ENCODE measurements around the gene STARD9. TPM values are rescaled to one million over a fixed set of nuclear protein-coding genes. Genes with fewer than 3 reads are reported as not detected.
A peak's percentile ranks its signal among the peaks of the same experiment; 100 is the strongest.

STARD9 gene
- total and polyA plus RNA-seq, 2 donors from 2014 or later = 1.1 to 7.2 TPM

DNA sequence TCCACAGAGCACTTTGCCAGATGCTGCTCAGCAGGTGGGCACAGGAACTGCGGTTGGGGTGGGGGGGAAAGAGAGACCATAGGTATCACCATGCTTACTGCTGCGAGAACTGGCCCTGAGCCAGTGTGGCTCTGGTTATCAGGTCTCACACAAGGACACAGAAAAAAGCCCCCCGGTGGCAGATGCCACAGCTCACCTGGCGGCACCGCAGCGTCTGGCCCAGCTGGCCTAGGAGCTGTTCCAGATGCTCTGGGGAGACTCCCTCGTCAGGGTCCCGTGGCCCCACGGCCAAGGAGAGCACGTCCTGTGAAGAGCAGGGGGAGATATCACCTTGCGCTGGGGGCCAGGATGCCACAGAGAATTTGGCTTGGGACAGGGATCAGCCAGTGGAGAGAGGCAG lies 150.7 kb downstream of the STARD9 start:
- no peak for DNase-seq
- Histone ChIP-seq H3K9me3 (ENCODE audit: control insufficient read depth in 2 of 3, insufficient read depth in 1 of 3, low read length in 3 of 3) (no peaks in the 10 kb centered on the region), H3K27ac (ENCODE audit: low read depth in 2 of 2, low read length in 2 of 2) (no peak overlapping the region), H3K4me1 (ENCODE audit: control insufficient read depth in 2 of 3, insufficient read depth in 2 of 3, low read depth in 1 of 3, low read length in 3 of 3) (no peaks in the 10 kb centered on the region), H3K36me3 (ENCODE audit: control insufficient read depth in 2 of 3, insufficient read depth in 3 of 3, low read length in 3 of 3) (peaks cover 2 to 49% (median 19%) of the 10 kb centered on the region in 3 donors), H3K9ac (ENCODE audit: low read length in 3 of 3) (no peak overlapping the region), H3K27me3 (ENCODE audit: control insufficient read depth, insufficient read depth, low read length) (no peaks in the 10 kb centered on the region), H3K4me3 (ENCODE audit: low read length in 3 of 3) (no peak overlapping the region)
- TF ChIP-seq, protein P1, sequence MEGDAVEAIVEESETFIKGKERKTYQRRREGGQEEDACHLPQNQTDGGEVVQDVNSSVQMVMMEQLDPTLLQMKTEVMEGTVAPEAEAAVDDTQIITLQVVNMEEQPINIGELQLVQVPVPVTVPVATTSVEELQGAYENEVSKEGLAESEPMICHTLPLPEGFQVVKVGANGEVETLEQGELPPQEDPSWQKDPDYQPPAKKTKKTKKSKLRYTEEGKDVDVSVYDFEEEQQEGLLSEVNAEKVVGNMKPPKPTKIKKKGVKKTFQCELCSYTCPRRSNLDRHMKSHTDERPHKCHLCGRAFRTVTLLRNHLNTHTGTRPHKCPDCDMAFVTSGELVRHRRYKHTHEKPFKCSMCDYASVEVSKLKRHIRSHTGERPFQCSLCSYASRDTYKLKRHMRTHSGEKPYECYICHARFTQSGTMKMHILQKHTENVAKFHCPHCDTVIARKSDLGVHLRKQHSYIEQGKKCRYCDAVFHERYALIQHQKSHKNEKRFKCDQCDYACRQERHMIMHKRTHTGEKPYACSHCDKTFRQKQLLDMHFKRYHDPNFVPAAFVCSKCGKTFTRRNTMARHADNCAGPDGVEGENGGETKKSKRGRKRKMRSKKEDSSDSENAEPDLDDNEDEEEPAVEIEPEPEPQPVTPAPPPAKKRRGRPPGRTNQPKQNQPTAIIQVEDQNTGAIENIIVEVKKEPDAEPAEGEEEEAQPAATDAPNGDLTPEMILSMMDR (IDR thresholded peaks at IDR 0.05; ENCODE audit: borderline replicate concordance, extremely low read depth, insufficient read depth) = no peak
- intact Hi-C loops (cut with DNase I) = loop anchor here (10.0 kb wide), 1 partner anchor 199 kb away; the partner anchor contains the start of gene TTBK2
- FAIRE-seq = no peak

DNA sequence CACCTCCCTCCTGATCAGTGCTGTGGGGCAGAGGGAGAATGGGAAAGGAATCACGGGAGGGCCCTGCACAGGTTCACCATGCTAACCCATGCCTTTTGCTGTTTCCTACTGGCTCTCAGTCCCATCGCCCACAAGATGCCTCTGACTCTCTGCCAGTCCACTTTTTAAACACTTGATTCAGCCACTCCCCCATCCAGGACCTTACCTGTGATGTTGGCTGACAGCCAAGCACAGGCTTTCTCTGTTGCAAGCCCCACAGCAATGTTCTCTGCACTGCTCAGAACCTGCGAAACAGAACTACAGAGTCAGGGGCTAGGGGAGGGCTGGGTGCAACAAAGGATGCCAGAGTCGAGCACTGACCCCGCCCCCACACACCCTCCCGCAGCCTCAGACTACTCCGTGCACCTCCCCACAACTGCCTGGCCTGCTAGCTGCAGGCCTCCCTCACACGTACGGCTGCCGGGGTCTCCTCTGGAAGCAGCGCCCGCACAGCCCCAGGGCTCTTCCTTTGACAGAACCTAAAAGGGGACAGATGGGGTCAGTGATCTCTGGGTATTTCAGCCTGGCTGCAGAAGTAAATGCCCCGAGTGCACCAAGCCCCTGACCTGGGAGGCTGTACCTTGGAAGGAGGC lies 152.5 kb downstream of the STARD9 start:
- FAIRE-seq (no peak), DNase-seq (peak in 3 of 5 donors; percentile 41 to 61 (median 52))
- TF ChIP-seq, protein P1 (IDR thresholded peaks at IDR 0.05; ENCODE audit: borderline replicate concordance, extremely low read depth, insufficient read depth) = no peak
- H3K9ac ChIP-seq (ENCODE audit: low read length in 3 of 3) = no peak overlapping the region
- H3K4me1 ChIP-seq (ENCODE audit: control insufficient read depth in 2 of 3, insufficient read depth in 2 of 3, low read depth in 1 of 3, low read length in 3 of 3) = no peaks in the 10 kb centered on the region
- H3K27me3 ChIP-seq (ENCODE audit: control insufficient read depth, insufficient read depth, low read length) = no peaks in the 10 kb centered on the region
- no peak overlapping the region for H3K27ac ChIP-seq (ENCODE audit: low read depth in 2 of 2, low read length in 2 of 2)
- intact Hi-C loops (cut with DNase I) = loop anchor here (10.0 kb wide), 1 partner anchor 197 kb away; the partner anchor contains the start of gene TTBK2
- H3K9me3 ChIP-seq (ENCODE audit: control insufficient read depth in 2 of 3, insufficient read depth in 1 of 3, low read length in 3 of 3) = no peaks in the 10 kb centered on the region
- no peak overlapping the region for H3K4me3 ChIP-seq (ENCODE audit: low read length in 3 of 3)
- peaks cover 2 to 60% (median 27%) of the 10 kb centered on the region in 3 donors for H3K36me3 ChIP-seq (ENCODE audit: control insufficient read depth in 2 of 3, insufficient read depth in 3 of 3, low read length in 3 of 3)

DNA sequence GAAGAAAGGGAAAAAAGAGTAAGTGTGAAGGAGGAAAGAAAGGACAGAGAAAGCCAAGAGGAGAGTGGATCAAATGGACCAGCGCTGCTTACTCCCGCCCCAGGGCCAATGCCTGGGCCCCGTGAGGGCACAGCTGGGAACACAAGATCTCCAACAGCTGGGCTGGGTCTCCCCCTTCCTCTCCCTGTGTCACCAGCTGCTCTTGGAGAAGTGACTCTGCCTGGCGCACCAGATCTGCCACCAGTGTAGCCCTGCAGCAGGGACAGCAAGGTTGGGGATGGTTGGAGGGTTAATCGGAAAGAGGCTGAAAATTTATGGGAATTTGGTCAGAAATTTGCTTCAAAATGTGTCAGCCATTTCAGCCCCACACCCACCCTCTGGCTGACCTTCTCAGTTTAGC lies 153.2 kb downstream of the STARD9 start:
- Histone ChIP-seq H3K36me3 (ENCODE audit: control insufficient read depth in 2 of 3, insufficient read depth in 3 of 3, low read length in 3 of 3) (peaks cover 2 to 58% (median 22%) of the 10 kb centered on the region in 3 donors), H3K27me3 (ENCODE audit: control insufficient read depth, insufficient read depth, low read length) (no peaks in the 10 kb centered on the region), H3K4me1 (ENCODE audit: control insufficient read depth in 2 of 3, insufficient read depth in 2 of 3, low read depth in 1 of 3, low read length in 3 of 3) (no peaks in the 10 kb centered on the region), H3K9me3 (ENCODE audit: control insufficient read depth in 2 of 3, insufficient read depth in 1 of 3, low read length in 3 of 3) (no peaks in the 10 kb centered on the region), H3K27ac (ENCODE audit: low read depth in 2 of 2, low read length in 2 of 2) (no peak overlapping the region), H3K9ac (ENCODE audit: low read length in 3 of 3) (no peak overlapping the region), H3K4me3 (ENCODE audit: low read length in 3 of 3) (no peak overlapping the region)
- peak in 3 of 5 donors; percentile 31 to 60 (median 44) for DNase-seq
- intact Hi-C loops (cut with DNase I) = loop anchor here (10.0 kb wide), 1 partner anchor 196 kb away; the partner anchor contains the start of gene TTBK2
- no peak for FAIRE-seq
- TF ChIP-seq, protein P1 (IDR thresholded peaks at IDR 0.05; ENCODE audit: borderline replicate concordance, extremely low read depth, insufficient read depth) = no peak
